Coronary artery (tissue), 2 donors: ENCODE results near the gene TTC9B.

ENCODE experiments used
- DNase-seq: peaks from one replicate; pipeline ENCODE4 v3.0.0-alpha.2; 2017; ENCODE audit warnings: low spot score
- H3K27ac ChIP-seq, 2 donors: fragments of 200-600 bp; sonication (generic); one replicate each; pipeline ENCODE4 v1.5.1; 2016 to 2019
- H3K4me3 ChIP-seq: fragments of 200-600 bp; sonication (generic); 2 replicates; pipeline ENCODE4 v1.5.1; 2016; ENCODE audit warnings: mild to moderate bottlenecking, moderate library complexity
- CTCF ChIP-seq: fragments of 200-600 bp; sonication (generic); IDR thresholded peaks from one replicate; pipeline ENCODE4 v1.5.1; 2019; ENCODE audit warnings: antibody characterized with exemption

TTC9B gene

GRCh38 chr19:40229484-40229883 lies 11.3 kb upstream of the TTC9B start:
- no peak for TF ChIP-seq CTCF
- DNase-seq, result no peak
- no peak overlapping the region for H3K4me3 ChIP-seq
- no peak overlapping the region for H3K27ac ChIP-seq

GRCh38 chr19:40228863-40229262 lies 10.7 kb upstream of the TTC9B start:
- DNase-seq, result no peak
- Histone ChIP-seq H3K27ac (no peak overlapping the region), H3K4me3 (no peak overlapping the region)
- TF ChIP-seq CTCF, result no peak

GRCh38 chr19:40228346-40228745 lies 10.2 kb upstream of the TTC9B start:
- no peak for TF ChIP-seq CTCF
- no peak for DNase-seq
- Histone ChIP-seq H3K27ac (no peak overlapping the region), H3K4me3 (no peak overlapping the region)

GRCh38 chr19:40225440-40226305 lies 7.5 kb upstream of the TTC9B start:
- H3K4me3 ChIP-seq, result peak overlapping the region; percentile 61
- H3K27ac ChIP-seq, result no peak overlapping the region
- DNase-seq, result no peak
- no peak for TF ChIP-seq CTCF

GRCh38 chr19:40224342-40225150 lies 6.4 kb upstream of the TTC9B start:
- Histone ChIP-seq H3K27ac (no peak overlapping the region), H3K4me3 (no peak overlapping the region)
- no peak for TF ChIP-seq CTCF
- DNase-seq, result no peak

GRCh38 chr19:40223135-40223822 lies 5.1 kb upstream of the TTC9B start:
- TF ChIP-seq CTCF, result no peak
- no peak for DNase-seq
- Histone ChIP-seq H3K27ac (no peak overlapping the region), H3K4me3 (no peak overlapping the region)
